HepG2 (cell line): ENCODE measurements around the gene MYO1C. TPM values are rescaled to one million over a fixed set of nuclear protein-coding genes. Genes with fewer than 3 reads are reported as not detected.
A peak's percentile ranks its signal among the peaks of the same experiment; 100 is the strongest.

ENCODE experiments used
- CHCHD3 ChIP-seq: sonication (generic); formaldehyde crosslinking; IDR thresholded peaks from 2 replicates; pipeline ENCODE4 v1.8.0; 2022; ENCODE audit warnings: mild to moderate bottlenecking, missing genetic modification reagents, moderate library complexity
- EED ChIP-seq: sonication (generic); formaldehyde crosslinking; IDR thresholded peaks from 2 replicates; pipeline ENCODE4 v1.5.0; 2020; ENCODE audit warnings: mild to moderate bottlenecking, missing genetic modification reagents
- KLF16 ChIP-seq, 2 experiments: sonication (generic) in 1 of 2; formaldehyde crosslinking in 1 of 2; IDR thresholded peaks; 2 replicates each; pipeline versions ENCODE4 v1.6.1 to v1.8.0; 2016 to 2023; ENCODE audit warnings: missing genetic modification reagents in 2 of 2, missing compliant biosample characterization in 1 of 2
- MXI1 ChIP-seq: IDR thresholded peaks from 3 replicates; pipeline ENCODE4 v1.6.1; 2012; ENCODE audit warnings: low read depth, low read length, inconsistent platforms, borderline replicate concordance
- NFIB ChIP-seq: sonication (generic); formaldehyde crosslinking; IDR thresholded peaks from 2 replicates; pipeline ENCODE4 v1.9.0; 2021; ENCODE audit warnings: missing genetic modification reagents, mild to moderate bottlenecking, borderline replicate concordance
- SOX13 ChIP-seq, 3 experiments: fragments of 450-650 bp in 1 of 3; sonication (generic) in 1 of 3; formaldehyde crosslinking in 1 of 3; IDR thresholded peaks in 2 of 3; conservative IDR thresholded peaks in 1 of 3; 2 replicates each; pipeline versions ENCODE4 v1.5.0 to v1.6.1; 2016 to 2020; ENCODE audit warnings: antibody characterized with exemption in 1 of 3, mild to moderate bottlenecking in 1 of 3, missing compliant biosample characterization in 1 of 3, missing genetic modification reagents in 1 of 3, moderate library complexity in 1 of 3
- ZFP90 ChIP-seq: sonication (generic); formaldehyde crosslinking; IDR thresholded peaks from 2 replicates; pipeline ENCODE4 v1.8.0; 2022; ENCODE audit warnings: missing genetic modification reagents, mild to moderate bottlenecking, inconsistent platforms, borderline replicate concordance
- ZNF20 ChIP-seq: sonication (generic); formaldehyde crosslinking; IDR thresholded peaks from 2 replicates; pipeline ENCODE4 v1.4.0; 2020; ENCODE audit warnings: mild to moderate bottlenecking, moderate library complexity, missing genetic modification reagents
- ZNF333 ChIP-seq: sonication (generic); formaldehyde crosslinking; IDR thresholded peaks from 2 replicates; pipeline ENCODE4 v1.4.0; 2020; ENCODE audit warnings: mild to moderate bottlenecking, missing genetic modification reagents, borderline replicate concordance
- polyA plus RNA-seq, 8 experiments: library from polyadenylated mRNA; depleted of rRNA in 3 of 8; stranded (reverse) in 7 of 8; unstranded in 1 of 8; fragments of >200 nt; fragmentation: Illumina TruSeq in 4 of 8; extraction: Trizol in 4 of 8; gene quantifications; 2 replicates each; pipeline versions ENCODE4 v1.2.1 to v1.2.3, GENCODE V29; 2011 to 2016; ENCODE audit warnings: low read depth in 4 of 8, missing spikeins in 1 of 8, mixed read lengths in 1 of 8; ENCODE audit not compliant: insufficient read depth in 1 of 8
- total RNA-seq, 5 experiments: library from RNA; depleted of rRNA; stranded (reverse); fragments of >200 nt; fragmentation: Illumina TruSeq; extraction: Trizol; gene quantifications; 2 replicates each; pipeline ENCODE4 v1.2.3, GENCODE V29; 2016; ENCODE audit warnings: low read depth in 1 of 5
- TF ChIP-seq, protein P1 (sequence below): sonication (generic); formaldehyde crosslinking; IDR thresholded peaks from 2 replicates; pipeline ENCODE4 v1.4.0; 2020; ENCODE audit warnings: missing genetic modification reagents
- TF ChIP-seq, protein P2 (sequence below): sonication (generic); formaldehyde crosslinking; conservative IDR thresholded peaks from 2 replicates; pipeline ENCODE4 v1.8.0; 2022; ENCODE audit warnings: missing genetic modification reagents
- TF ChIP-seq, protein P3 (sequence below): sonication (generic); formaldehyde crosslinking; IDR thresholded peaks from 2 replicates; pipeline ENCODE4 v1.8.0; 2022; ENCODE audit warnings: mild to moderate bottlenecking, missing genetic modification reagents; ENCODE audit not compliant: insufficient replicate concordance
- TF ChIP-seq, protein P4 (sequence below): sonication (generic); formaldehyde crosslinking; IDR thresholded peaks from 2 replicates; pipeline ENCODE4 v1.5.0; 2020; ENCODE audit warnings: missing genetic modification reagents, mild to moderate bottlenecking, borderline replicate concordance
- TF ChIP-seq, protein P5 (sequence below): sonication (generic); formaldehyde crosslinking; IDR thresholded peaks from 2 replicates; pipeline ENCODE4 v1.8.0; 2022; ENCODE audit warnings: missing genetic modification reagents, mild to moderate bottlenecking, moderate library complexity, borderline replicate concordance

Gene MYO1C
- total and polyA plus RNA-seq, 2 of the 13 experiments (the other 11 are each of a cell fraction or from before 2014, with no cell fraction given), result 22.7 to 40.8 TPM

DNA sequence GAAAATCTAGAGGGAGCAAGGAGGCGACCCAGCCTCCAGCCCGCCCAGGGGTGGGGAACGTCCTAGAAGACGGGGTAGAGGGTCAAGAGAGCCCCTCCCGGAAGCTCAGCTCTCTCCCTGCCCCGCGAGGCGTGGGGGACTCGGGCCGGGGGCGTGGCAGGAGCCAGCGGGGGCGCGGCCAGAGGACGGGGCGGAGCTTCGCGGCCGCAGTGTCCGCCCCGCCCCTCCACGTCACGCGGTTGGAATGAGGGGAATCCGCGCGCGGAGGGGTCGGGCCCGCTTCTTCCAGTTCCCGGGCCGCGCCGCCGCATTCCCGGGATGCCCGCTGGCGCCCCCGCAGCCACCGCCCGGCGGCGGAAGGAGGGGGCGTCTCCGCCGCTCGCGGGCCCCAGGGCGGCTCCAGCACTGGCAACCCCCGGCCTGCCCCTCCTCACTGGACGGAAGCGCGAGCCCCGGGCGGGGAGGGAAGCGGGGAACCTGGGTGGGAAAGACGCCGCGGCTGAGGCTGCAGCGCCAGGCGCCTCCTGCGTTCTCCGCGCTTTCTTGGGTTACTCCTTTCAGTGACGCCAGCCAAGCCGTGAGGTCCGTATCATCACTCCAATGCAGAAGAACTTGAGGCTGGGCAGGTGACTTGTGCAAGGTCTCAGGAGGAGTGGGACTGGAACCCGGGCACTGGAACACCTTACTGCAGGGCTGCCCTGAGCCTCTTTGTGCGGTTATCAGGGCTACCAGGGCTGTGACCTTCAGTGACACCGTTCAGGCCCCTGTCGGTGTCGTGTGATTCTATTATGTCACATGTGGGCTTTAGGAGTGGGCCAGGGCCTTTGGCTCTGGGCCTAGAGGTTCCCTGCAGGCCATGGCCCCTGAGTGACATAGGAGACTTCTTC lies 4.3 kb downstream of the MYO1C start (continued):
- TF ChIP-seq, protein P1, sequence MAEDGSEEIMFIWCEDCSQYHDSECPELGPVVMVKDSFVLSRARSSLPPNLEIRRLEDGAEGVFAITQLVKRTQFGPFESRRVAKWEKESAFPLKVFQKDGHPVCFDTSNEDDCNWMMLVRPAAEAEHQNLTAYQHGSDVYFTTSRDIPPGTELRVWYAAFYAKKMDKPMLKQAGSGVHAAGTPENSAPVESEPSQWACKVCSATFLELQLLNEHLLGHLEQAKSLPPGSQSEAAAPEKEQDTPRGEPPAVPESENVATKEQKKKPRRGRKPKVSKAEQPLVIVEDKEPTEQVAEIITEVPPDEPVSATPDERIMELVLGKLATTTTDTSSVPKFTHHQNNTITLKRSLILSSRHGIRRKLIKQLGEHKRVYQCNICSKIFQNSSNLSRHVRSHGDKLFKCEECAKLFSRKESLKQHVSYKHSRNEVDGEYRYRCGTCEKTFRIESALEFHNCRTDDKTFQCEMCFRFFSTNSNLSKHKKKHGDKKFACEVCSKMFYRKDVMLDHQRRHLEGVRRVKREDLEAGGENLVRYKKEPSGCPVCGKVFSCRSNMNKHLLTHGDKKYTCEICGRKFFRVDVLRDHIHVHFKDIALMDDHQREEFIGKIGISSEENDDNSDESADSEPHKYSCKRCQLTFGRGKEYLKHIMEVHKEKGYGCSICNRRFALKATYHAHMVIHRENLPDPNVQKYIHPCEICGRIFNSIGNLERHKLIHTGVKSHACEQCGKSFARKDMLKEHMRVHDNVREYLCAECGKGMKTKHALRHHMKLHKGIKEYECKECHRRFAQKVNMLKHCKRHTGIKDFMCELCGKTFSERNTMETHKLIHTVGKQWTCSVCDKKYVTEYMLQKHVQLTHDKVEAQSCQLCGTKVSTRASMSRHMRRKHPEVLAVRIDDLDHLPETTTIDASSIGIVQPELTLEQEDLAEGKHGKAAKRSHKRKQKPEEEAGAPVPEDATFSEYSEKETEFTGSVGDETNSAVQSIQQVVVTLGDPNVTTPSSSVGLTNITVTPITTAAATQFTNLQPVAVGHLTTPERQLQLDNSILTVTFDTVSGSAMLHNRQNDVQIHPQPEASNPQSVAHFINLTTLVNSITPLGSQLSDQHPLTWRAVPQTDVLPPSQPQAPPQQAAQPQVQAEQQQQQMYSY (CRISPR knock-in tag), result 0 out of 2 replicates have a peak, but pooled peaks have one; percentile 43
- TF ChIP-seq, protein P2, sequence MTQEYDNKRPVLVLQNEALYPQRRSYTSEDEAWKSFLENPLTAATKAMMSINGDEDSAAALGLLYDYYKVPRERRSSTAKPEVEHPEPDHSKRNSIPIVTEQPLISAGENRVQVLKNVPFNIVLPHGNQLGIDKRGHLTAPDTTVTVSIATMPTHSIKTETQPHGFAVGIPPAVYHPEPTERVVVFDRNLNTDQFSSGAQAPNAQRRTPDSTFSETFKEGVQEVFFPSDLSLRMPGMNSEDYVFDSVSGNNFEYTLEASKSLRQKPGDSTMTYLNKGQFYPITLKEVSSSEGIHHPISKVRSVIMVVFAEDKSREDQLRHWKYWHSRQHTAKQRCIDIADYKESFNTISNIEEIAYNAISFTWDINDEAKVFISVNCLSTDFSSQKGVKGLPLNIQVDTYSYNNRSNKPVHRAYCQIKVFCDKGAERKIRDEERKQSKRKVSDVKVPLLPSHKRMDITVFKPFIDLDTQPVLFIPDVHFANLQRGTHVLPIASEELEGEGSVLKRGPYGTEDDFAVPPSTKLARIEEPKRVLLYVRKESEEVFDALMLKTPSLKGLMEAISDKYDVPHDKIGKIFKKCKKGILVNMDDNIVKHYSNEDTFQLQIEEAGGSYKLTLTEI (CRISPR knock-in tag), result no peak
- TF ChIP-seq ZNF20 (CRISPR knock-in tag) (no peak), ZNF333 (no peak), ZFP90 (CRISPR knock-in tag) (no peak), CHCHD3 (CRISPR knock-in tag) (no peak), NFIB (CRISPR knock-in tag) (no peak), MXI1 (peak; percentile 70; the same call in 2 of the 3 replicates), EED (CRISPR knock-in tag) (no peak), KLF16 (CRISPR knock-in tag; IDR thresholded peaks at IDR 0.05) (peak in 1 of 2 experiments; percentile 26; a peak in 1 of 4 replicates), SOX13 (IDR thresholded peaks at IDR 0.05) (no peak), SOX13 (CRISPR knock-in tag; conservative IDR thresholded peaks at IDR 0.05 in 1 of 2, IDR thresholded peaks at IDR 0.05 in 1 of 2) (0 out of 4 replicates have a peak, but pooled peaks of 1 of the 2 experiments have one; percentile 47)
- TF ChIP-seq, protein P3, sequence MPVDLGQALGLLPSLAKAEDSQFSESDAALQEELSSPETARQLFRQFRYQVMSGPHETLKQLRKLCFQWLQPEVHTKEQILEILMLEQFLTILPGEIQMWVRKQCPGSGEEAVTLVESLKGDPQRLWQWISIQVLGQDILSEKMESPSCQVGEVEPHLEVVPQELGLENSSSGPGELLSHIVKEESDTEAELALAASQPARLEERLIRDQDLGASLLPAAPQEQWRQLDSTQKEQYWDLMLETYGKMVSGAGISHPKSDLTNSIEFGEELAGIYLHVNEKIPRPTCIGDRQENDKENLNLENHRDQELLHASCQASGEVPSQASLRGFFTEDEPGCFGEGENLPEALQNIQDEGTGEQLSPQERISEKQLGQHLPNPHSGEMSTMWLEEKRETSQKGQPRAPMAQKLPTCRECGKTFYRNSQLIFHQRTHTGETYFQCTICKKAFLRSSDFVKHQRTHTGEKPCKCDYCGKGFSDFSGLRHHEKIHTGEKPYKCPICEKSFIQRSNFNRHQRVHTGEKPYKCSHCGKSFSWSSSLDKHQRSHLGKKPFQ (CRISPR knock-in tag), result peak; percentile 52
- TF ChIP-seq, protein P4, sequence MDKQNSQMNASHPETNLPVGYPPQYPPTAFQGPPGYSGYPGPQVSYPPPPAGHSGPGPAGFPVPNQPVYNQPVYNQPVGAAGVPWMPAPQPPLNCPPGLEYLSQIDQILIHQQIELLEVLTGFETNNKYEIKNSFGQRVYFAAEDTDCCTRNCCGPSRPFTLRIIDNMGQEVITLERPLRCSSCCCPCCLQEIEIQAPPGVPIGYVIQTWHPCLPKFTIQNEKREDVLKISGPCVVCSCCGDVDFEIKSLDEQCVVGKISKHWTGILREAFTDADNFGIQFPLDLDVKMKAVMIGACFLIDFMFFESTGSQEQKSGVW (CRISPR knock-in tag), result no peak
- TF ChIP-seq, protein P5, sequence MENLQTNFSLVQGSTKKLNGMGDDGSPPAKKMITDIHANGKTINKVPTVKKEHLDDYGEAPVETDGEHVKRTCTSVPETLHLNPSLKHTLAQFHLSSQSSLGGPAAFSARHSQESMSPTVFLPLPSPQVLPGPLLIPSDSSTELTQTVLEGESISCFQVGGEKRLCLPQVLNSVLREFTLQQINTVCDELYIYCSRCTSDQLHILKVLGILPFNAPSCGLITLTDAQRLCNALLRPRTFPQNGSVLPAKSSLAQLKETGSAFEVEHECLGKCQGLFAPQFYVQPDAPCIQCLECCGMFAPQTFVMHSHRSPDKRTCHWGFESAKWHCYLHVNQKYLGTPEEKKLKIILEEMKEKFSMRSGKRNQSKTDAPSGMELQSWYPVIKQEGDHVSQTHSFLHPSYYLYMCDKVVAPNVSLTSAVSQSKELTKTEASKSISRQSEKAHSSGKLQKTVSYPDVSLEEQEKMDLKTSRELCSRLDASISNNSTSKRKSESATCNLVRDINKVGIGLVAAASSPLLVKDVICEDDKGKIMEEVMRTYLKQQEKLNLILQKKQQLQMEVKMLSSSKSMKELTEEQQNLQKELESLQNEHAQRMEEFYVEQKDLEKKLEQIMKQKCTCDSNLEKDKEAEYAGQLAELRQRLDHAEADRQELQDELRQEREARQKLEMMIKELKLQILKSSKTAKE (CRISPR knock-in tag), result no peak
